Transverse colon (tissue), 4 donors: ENCODE results near the gene CFAP58. TPM values are rescaled to one million over a fixed set of nuclear protein-coding genes. Genes with fewer than 3 reads are reported as not detected.

Experiments used
- DNase-seq: peaks from one replicate; pipeline ENCODE4 v3.0.0-alpha.2; 2019
- H3K27ac ChIP-seq, 4 donors: fragments of 200-600 bp; sonication (generic); 2 replicates each; pipeline ENCODE4 v1.5.1; 2016 to 2018; ENCODE audit warnings: inconsistent platforms in 4 of 4
- H3K27me3 ChIP-seq: fragments of 200-600 bp; sonication (generic); 2 replicates; pipeline ENCODE4 v1.5.1; 2017; ENCODE audit warnings: inconsistent platforms
- H3K36me3 ChIP-seq, 4 donors: fragments of 200-600 bp; sonication (generic); 2 replicates each; pipeline ENCODE4 v1.5.1; 2017 to 2019; ENCODE audit warnings: inconsistent platforms in 4 of 4
- H3K4me1 ChIP-seq, 4 donors: fragments of 200-600 bp; sonication (generic); 2 replicates each; pipeline ENCODE4 v1.5.1; 2017 to 2020; ENCODE audit warnings: inconsistent platforms in 4 of 4
- H3K4me3 ChIP-seq, 4 donors: fragments of 200-600 bp; sonication (generic); 1 replicate in 1 of 4; 2 replicates in 3 of 4; pipeline versions ENCODE4 v1.5.1 to v1.6.1; 2017 to 2019; ENCODE audit warnings: inconsistent platforms in 4 of 4
- H3K9me3 ChIP-seq, 2 donors: fragments of 200-600 bp; sonication (generic); 2 replicates each; pipeline ENCODE4 v1.5.1; 2017 to 2019; ENCODE audit warnings: inconsistent platforms in 2 of 2
- EP300 ChIP-seq: sonication (generic); formaldehyde crosslinking; IDR thresholded peaks from one replicate; pipeline ENCODE4 v1.6.1; 2017; ENCODE audit warnings: antibody characterized with exemption, low read depth
- POLR2A ChIP-seq: fragments of 450-650 bp; IDR thresholded peaks from one replicate; pipeline ENCODE4 v1.6.1; 2016; ENCODE audit warnings: antibody characterized with exemption, mild to moderate bottlenecking, moderate library complexity
- POLR2AphosphoS5 ChIP-seq, 3 donors: sonication (generic); formaldehyde crosslinking; IDR thresholded peaks; one replicate each; pipeline ENCODE4 v1.6.1; 2016; ENCODE audit warnings: antibody characterized with exemption in 3 of 3
- WGBS, 2 donors: methylation state at CpG; one replicate each; pipeline ENCODE4 v1.1.5; 2018; ENCODE audit warnings: low coverage in 1 of 2; 5-methylcytosine and 5-hydroxymethylcytosine counted together
- in situ Hi-C, 4 donors: fragments of 200-750 bp; cut with MboI; loops; one replicate each; pipeline versions ENCODE4 v1.15.0 to v1.15.1; 2017; ENCODE audit warnings: low sequenced_read_pairs in 3 of 4, low pct_ligation_motif_present in 1 of 4, low pct_unique_long_range_greater_than_20kb in 1 of 4
- intact Hi-C: fragments of 100-400 bp; cut with DNase I; formaldehyde crosslinking; loops from one replicate; pipeline ENCODE4 v1.15.1; 2023; ENCODE audit warnings: low total_unique reads
- total RNA-seq, 4 donors: library from RNA; depleted of rRNA; stranded (reverse); fragments of >200 nt; gene quantifications; one replicate each; pipeline ENCODE4 v1.1.0, GENCODE V29; 2016
- TF ChIP-seq, protein P1 (sequence below), 5 experiments: fragments of 200-600 bp in 3 of 5; fragments of 450-650 bp in 2 of 5; sonication (generic) in 3 of 5; IDR thresholded peaks; 1 replicate in 2 of 5; 2 replicates in 3 of 5; pipeline ENCODE4 v1.5.1; 2016 to 2017; ENCODE audit warnings: antibody characterized with exemption in 5 of 5, inconsistent platforms in 3 of 5, mild to moderate bottlenecking in 2 of 5, moderate library complexity in 1 of 5

The CFAP58 gene
- total RNA-seq, 4 donors from 2014 or later = 0.16 to 0.27 TPM; not detected in 2

DNA sequence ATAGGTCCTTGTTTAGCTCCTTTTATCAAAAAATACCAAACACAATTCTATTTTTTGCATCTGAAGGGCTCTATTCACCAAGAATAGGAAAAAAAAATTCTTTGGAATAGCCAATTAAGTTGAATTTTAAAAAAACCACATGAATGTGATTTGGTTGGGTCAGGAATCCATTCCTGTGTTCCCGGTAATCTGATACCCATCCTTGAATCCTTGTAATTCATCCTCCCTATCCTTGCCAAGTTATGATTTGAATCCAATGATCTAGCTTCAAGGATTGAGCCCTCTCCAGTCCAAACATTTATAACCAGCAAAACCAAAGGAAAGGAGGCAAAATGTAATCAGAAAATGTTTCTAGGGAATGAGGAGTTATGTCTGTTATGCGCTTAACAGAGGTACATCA, 86.6 kb downstream of the CFAP58 start:
- H3K36me3 ChIP-seq = no peaks in the 10 kb centered on the region
- H3K9me3 ChIP-seq = no peaks in the 10 kb centered on the region
- DNase-seq = no peak
- TF ChIP-seq, protein P1, sequence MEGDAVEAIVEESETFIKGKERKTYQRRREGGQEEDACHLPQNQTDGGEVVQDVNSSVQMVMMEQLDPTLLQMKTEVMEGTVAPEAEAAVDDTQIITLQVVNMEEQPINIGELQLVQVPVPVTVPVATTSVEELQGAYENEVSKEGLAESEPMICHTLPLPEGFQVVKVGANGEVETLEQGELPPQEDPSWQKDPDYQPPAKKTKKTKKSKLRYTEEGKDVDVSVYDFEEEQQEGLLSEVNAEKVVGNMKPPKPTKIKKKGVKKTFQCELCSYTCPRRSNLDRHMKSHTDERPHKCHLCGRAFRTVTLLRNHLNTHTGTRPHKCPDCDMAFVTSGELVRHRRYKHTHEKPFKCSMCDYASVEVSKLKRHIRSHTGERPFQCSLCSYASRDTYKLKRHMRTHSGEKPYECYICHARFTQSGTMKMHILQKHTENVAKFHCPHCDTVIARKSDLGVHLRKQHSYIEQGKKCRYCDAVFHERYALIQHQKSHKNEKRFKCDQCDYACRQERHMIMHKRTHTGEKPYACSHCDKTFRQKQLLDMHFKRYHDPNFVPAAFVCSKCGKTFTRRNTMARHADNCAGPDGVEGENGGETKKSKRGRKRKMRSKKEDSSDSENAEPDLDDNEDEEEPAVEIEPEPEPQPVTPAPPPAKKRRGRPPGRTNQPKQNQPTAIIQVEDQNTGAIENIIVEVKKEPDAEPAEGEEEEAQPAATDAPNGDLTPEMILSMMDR (IDR thresholded peaks at IDR 0.05) = no peak
- TF ChIP-seq POLR2A (no peak), EP300 (no peak), POLR2AphosphoS5 (IDR thresholded peaks at IDR 0.05) (no peak)
- no peaks in the 10 kb centered on the region for H3K27me3 ChIP-seq
- H3K27ac ChIP-seq = no peak overlapping the region
- 83 to 95% methylated on average over 2 of the region's 2 CpGs for WGBS, 2 donors
- no peak overlapping the region for H3K4me3 ChIP-seq
- H3K4me1 ChIP-seq = no peaks in the 10 kb centered on the region
- intact Hi-C loops = no loop called here
- in situ Hi-C loops = no loop called here

DNA sequence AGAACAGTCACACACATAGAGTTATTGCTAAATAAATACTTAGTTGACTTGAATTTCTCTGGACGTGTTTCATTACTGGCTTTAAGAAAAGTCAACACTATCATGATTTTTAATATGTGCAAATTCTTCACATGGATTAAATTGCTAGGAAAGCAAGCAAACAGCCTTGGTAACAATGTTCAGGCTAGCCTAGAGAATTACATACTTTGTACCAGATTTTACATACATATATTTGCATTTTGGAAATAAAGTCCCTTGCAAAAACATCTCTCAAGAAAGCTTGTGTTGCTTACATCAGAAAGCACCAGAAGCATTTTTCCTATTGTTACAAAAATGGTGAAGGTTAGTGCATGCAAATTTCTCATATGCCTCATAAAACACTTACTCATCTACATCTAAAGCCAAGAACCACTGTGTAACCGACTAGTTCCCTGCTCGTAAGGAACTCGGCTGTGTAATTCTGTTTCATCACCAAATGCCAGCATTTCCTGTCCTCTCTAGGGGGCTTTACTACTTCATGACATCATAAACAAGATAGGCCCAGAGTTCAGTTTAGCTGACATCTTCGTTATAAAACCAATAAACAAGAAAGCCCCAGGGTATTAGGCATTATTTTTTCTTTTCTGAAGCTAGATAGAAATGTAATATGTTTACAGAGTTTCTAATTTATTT, 87.8 kb downstream of the CFAP58 start:
- no peaks in the 10 kb centered on the region for H3K36me3 ChIP-seq
- no peak for DNase-seq
- no peaks in the 10 kb centered on the region for H3K9me3 ChIP-seq
- H3K4me3 ChIP-seq = no peak overlapping the region
- in situ Hi-C loops = no loop called here
- 25% methylated on average over 5 of the region's 5 CpGs for WGBS, 2 donors
- H3K4me1 ChIP-seq = no peaks in the 10 kb centered on the region
- no peaks in the 10 kb centered on the region for H3K27me3 ChIP-seq
- intact Hi-C loops = no loop called here
- no peak overlapping the region for H3K27ac ChIP-seq
- TF ChIP-seq POLR2AphosphoS5 (IDR thresholded peaks at IDR 0.05) = no peak
- TF ChIP-seq, protein P1 (IDR thresholded peaks at IDR 0.05) = no peak
- TF ChIP-seq POLR2A = no peak
- TF ChIP-seq EP300 = no peak

GRCh38 chr10:104445359-104445758, 91.7 kb downstream of the CFAP58 start:
- no peak overlapping the region for H3K27ac ChIP-seq
- 74 to 78% methylated on average over 1 of the region's 1 CpG for WGBS, 2 donors
- H3K4me3 ChIP-seq = no peak overlapping the region
- H3K27me3 ChIP-seq = no peaks in the 10 kb centered on the region
- DNase-seq = no peak
- no peaks in the 10 kb centered on the region for H3K36me3 ChIP-seq
- in situ Hi-C loops (no loop called here), intact Hi-C loops (no loop called here)
- H3K4me1 ChIP-seq = no peaks in the 10 kb centered on the region
- no peaks in the 10 kb centered on the region for H3K9me3 ChIP-seq
- TF ChIP-seq POLR2A (no peak), POLR2AphosphoS5 (IDR thresholded peaks at IDR 0.05) (no peak), EP300 (no peak)
- TF ChIP-seq, protein P1 (IDR thresholded peaks at IDR 0.05) = no peak

GRCh38 chr10:104446151-104446550, 92.5 kb downstream of the CFAP58 start:
- 56 to 62% methylated on average over 1 of the region's 1 CpG for WGBS, 2 donors
- in situ Hi-C loops = no loop called here

More at GRCh38 chr10:104446151-104446550, 92.5 kb downstream of the CFAP58 start:
- Histone ChIP-seq H3K27ac (no peak overlapping the region), H3K27me3 (no peaks in the 10 kb centered on the region), H3K4me1 (no peaks in the 10 kb centered on the region), H3K4me3 (no peak overlapping the region), H3K9me3 (no peaks in the 10 kb centered on the region), H3K36me3 (no peaks in the 10 kb centered on the region)
- TF ChIP-seq EP300 = no peak
- no peak for TF ChIP-seq POLR2A
- TF ChIP-seq, protein P1 (IDR thresholded peaks at IDR 0.05) = no peak
- TF ChIP-seq POLR2AphosphoS5 (IDR thresholded peaks at IDR 0.05) = no peak
- no peak for DNase-seq
- intact Hi-C loops = no loop called here
